ENCODE measurements around the gene CAPN11. TPM values are rescaled to one million over a fixed set of nuclear protein-coding genes. Genes with fewer than 3 reads are reported as not detected.

CAPN11 gene
- total RNA-seq, 1 experiment from 2014 or later: 0.28 TPM

DNA sequence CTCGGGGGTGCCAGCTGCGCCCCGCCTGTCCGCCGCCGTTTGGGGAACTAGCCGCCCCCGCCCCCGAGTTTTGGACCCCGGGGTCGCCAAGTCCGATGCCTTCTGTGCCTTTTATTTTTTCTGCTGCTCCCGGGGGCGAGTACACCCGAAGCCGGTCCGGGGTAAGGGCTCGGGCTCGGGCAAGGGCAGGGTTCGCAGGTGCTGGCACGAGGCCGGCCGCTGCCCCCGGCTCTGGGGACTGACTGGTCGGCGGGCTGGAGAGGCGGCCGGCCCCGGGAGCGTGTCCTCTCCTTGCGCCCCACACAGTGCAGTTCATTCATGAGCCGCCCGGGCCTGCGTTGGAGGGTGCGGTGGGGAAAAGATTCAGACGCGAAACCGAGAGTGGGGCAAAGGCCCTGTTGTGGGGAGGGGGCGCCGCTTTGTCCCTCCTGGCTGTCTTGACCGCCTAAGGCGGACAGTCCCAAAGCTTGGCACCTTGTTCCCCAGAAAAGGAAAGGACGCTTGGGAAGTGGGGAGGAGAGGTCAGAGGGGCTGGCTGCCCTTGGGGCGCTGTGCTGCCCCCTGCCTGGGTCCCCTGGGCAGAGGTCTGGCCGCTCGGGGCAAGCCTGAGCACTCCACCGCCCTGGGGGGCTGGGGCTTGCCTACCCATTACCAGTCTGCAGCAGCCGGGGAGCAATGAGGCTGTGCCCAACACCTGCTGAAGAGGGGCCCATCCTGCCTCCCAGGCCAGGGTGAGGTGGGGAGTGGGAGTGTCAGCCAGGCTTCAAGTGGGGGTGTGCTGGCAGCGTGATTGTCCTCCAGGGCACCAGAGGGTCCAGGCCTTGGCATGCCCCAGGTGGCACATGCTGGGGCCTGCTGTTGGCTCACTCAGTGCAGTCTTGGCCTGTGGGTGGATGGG is 30.4 kb upstream of the CAPN11 start:
- H4K5ac ChIP-seq (ENCODE audit: insufficient read length, low read depth, low read length): no peak overlapping the region
- Mint-ChIP-seq H3K36me3 (ENCODE audit: insufficient read depth in 1 of 3, low read depth in 3 of 3) (peaks cover 2 to 18% (median 15%) of the 10 kb centered on the region in 3 experiments; a peak in 5 of 7 replicates), H3K9me3 (no peaks in the 10 kb centered on the region), H3K27me3 (ENCODE audit: low read depth) (no peaks in the 10 kb centered on the region; the same call in 1 of the 2 replicates), H3K4me3 (peak overlapping the region; percentile 86 to 87), H3K27ac (peak overlapping the region in 1 of 3 experiments; percentile 48; a peak in 1 of 7 replicates), H3K4me1 (peaks cover 52 to 58% of the 10 kb centered on the region in 2 experiments)
- TF ChIP-seq, protein P1, sequence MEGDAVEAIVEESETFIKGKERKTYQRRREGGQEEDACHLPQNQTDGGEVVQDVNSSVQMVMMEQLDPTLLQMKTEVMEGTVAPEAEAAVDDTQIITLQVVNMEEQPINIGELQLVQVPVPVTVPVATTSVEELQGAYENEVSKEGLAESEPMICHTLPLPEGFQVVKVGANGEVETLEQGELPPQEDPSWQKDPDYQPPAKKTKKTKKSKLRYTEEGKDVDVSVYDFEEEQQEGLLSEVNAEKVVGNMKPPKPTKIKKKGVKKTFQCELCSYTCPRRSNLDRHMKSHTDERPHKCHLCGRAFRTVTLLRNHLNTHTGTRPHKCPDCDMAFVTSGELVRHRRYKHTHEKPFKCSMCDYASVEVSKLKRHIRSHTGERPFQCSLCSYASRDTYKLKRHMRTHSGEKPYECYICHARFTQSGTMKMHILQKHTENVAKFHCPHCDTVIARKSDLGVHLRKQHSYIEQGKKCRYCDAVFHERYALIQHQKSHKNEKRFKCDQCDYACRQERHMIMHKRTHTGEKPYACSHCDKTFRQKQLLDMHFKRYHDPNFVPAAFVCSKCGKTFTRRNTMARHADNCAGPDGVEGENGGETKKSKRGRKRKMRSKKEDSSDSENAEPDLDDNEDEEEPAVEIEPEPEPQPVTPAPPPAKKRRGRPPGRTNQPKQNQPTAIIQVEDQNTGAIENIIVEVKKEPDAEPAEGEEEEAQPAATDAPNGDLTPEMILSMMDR (conservative IDR thresholded peaks at IDR 0.05): 0 out of 3 replicates have a peak, but pooled peaks have one; percentile 17
- no peak overlapping the region for H2BK120ac ChIP-seq (ENCODE audit: low read depth, low read length, poor library complexity, severe bottlenecking)
- no peak overlapping the region for H3K9ac ChIP-seq (ENCODE audit: extremely low read depth, insufficient read length, low read length)
- H3K79me2 ChIP-seq (ENCODE audit: insufficient read depth, low read length): peaks cover 34% of the 10 kb centered on the region
- DNase-seq: peak; percentile 48
- H3K14ac ChIP-seq (ENCODE audit: insufficient read depth, low read length): no peak overlapping the region
- no peak overlapping the region for H3K27ac ChIP-seq (ENCODE audit: insufficient read length, low read depth, low read length)
- peak overlapping the region; percentile 49 for H3K4me2 ChIP-seq (ENCODE audit: insufficient read depth, insufficient read length, low read length)
- H3K18ac ChIP-seq (ENCODE audit: insufficient read length, low read depth, low read length): no peak overlapping the region
- no peak overlapping the region for H3K23ac ChIP-seq (ENCODE audit: insufficient read length, low read depth, low read length)
- no peak overlapping the region for H4K8ac ChIP-seq (replicated peaks; ENCODE audit: insufficient read length, low read depth, low read length)
- H3K56ac ChIP-seq (ENCODE audit: insufficient read length, low read depth, low read length): no peak overlapping the region
- WGBS (ENCODE audit: extremely low coverage, insufficient read length, low lambda C conversion rate): no CpG with 5 or more reads among the region's 49 CpGs
- H2AK5ac ChIP-seq (ENCODE audit: insufficient read length, low read length): no peak overlapping the region
- no peak overlapping the region for H2BK5ac ChIP-seq (ENCODE audit: insufficient read length, low read length)
- H3K4ac ChIP-seq (ENCODE audit: low read depth, low read length): no peak overlapping the region
- H3T11ph ChIP-seq (ENCODE audit: low read length): no peak overlapping the region
- no peaks in the 10 kb centered on the region for H3K27me3 ChIP-seq (ENCODE audit: insufficient read depth, low read length)
- no peak overlapping the region for H4K91ac ChIP-seq (ENCODE audit: insufficient read length, low read depth, low read length)
- no peaks in the 10 kb centered on the region for H3K4me1 ChIP-seq (ENCODE audit: insufficient read depth, low read length)
- no peak overlapping the region; the same call in 1 of the 2 replicates for H2BK15ac ChIP-seq (ENCODE audit: low read depth, low read length)
- H2AFZ ChIP-seq (ENCODE audit: low read length): no peak overlapping the region
- H4K20me1 ChIP-seq (ENCODE audit: control insufficient read depth, insufficient read depth, insufficient read length): peaks cover 3% of the 10 kb centered on the region
- H3K9me3 ChIP-seq (ENCODE audit: control insufficient read depth, low read depth, low read length): no peaks in the 10 kb centered on the region
- no peaks in the 10 kb centered on the region for H3K79me1 ChIP-seq (ENCODE audit: insufficient read depth, low read depth, low read length, poor library complexity, severe bottlenecking)
- no peak overlapping the region for H2BK12ac ChIP-seq (ENCODE audit: insufficient read length, low read depth, low read length)
- no peak overlapping the region for H2BK20ac ChIP-seq (ENCODE audit: low read depth, low read length, poor library complexity, severe bottlenecking)
- peaks cover 12% of the 10 kb centered on the region for H3K23me2 ChIP-seq (ENCODE audit: insufficient read length, low read depth, low read length, poor library complexity, severe bottlenecking)

Data from H9 (cell line).